Transverse colon (tissue), 4 donors: ENCODE results near the gene ANAPC4. TPM values are rescaled to one million over a fixed set of nuclear protein-coding genes. Genes with fewer than 3 reads are reported as not detected.

Experiments used
- DNase-seq: peaks from one replicate; pipeline ENCODE4 v3.0.0-alpha.2; 2019
- H3K27ac ChIP-seq, 4 donors: fragments of 200-600 bp; sonication (generic); 2 replicates each; pipeline ENCODE4 v1.5.1; 2016 to 2018; ENCODE audit warnings: inconsistent platforms in 4 of 4
- H3K27me3 ChIP-seq: fragments of 200-600 bp; sonication (generic); 2 replicates; pipeline ENCODE4 v1.5.1; 2017; ENCODE audit warnings: inconsistent platforms
- H3K36me3 ChIP-seq, 4 donors: fragments of 200-600 bp; sonication (generic); 2 replicates each; pipeline ENCODE4 v1.5.1; 2017 to 2019; ENCODE audit warnings: inconsistent platforms in 4 of 4
- H3K4me1 ChIP-seq, 4 donors: fragments of 200-600 bp; sonication (generic); 2 replicates each; pipeline ENCODE4 v1.5.1; 2017 to 2020; ENCODE audit warnings: inconsistent platforms in 4 of 4
- H3K4me3 ChIP-seq, 4 donors: fragments of 200-600 bp; sonication (generic); 1 replicate in 1 of 4; 2 replicates in 3 of 4; pipeline versions ENCODE4 v1.5.1 to v1.6.1; 2017 to 2019; ENCODE audit warnings: inconsistent platforms in 4 of 4
- H3K9me3 ChIP-seq, 2 donors: fragments of 200-600 bp; sonication (generic); 2 replicates each; pipeline ENCODE4 v1.5.1; 2017 to 2019; ENCODE audit warnings: inconsistent platforms in 2 of 2
- CTCF ChIP-seq, 5 experiments: fragments of 200-600 bp in 3 of 5; fragments of 450-650 bp in 2 of 5; sonication (generic) in 3 of 5; IDR thresholded peaks; 1 replicate in 2 of 5; 2 replicates in 3 of 5; pipeline ENCODE4 v1.5.1; 2016 to 2017; ENCODE audit warnings: antibody characterized with exemption in 5 of 5, inconsistent platforms in 3 of 5, mild to moderate bottlenecking in 2 of 5, moderate library complexity in 1 of 5
- EP300 ChIP-seq: sonication (generic); formaldehyde crosslinking; IDR thresholded peaks from one replicate; pipeline ENCODE4 v1.6.1; 2017; ENCODE audit warnings: antibody characterized with exemption, low read depth
- POLR2A ChIP-seq: fragments of 450-650 bp; IDR thresholded peaks from one replicate; pipeline ENCODE4 v1.6.1; 2016; ENCODE audit warnings: antibody characterized with exemption, mild to moderate bottlenecking, moderate library complexity
- POLR2AphosphoS5 ChIP-seq, 3 donors: sonication (generic); formaldehyde crosslinking; IDR thresholded peaks; one replicate each; pipeline ENCODE4 v1.6.1; 2016; ENCODE audit warnings: antibody characterized with exemption in 3 of 3
- WGBS, 2 donors: methylation state at CpG; one replicate each; pipeline ENCODE4 v1.1.5; 2018; ENCODE audit warnings: low coverage in 1 of 2; 5-methylcytosine and 5-hydroxymethylcytosine counted together
- in situ Hi-C, 4 donors: fragments of 200-750 bp; cut with MboI; loops; one replicate each; pipeline versions ENCODE4 v1.15.0 to v1.15.1; 2017; ENCODE audit warnings: low sequenced_read_pairs in 3 of 4, low pct_ligation_motif_present in 1 of 4, low pct_unique_long_range_greater_than_20kb in 1 of 4
- intact Hi-C: fragments of 100-400 bp; cut with DNase I; formaldehyde crosslinking; loops from one replicate; pipeline ENCODE4 v1.15.1; 2023; ENCODE audit warnings: low total_unique reads
- total RNA-seq, 4 donors: library from RNA; depleted of rRNA; stranded (reverse); fragments of >200 nt; gene quantifications; one replicate each; pipeline ENCODE4 v1.1.0, GENCODE V29; 2016

ANAPC4 gene
- total RNA-seq, 4 donors from 2014 or later = 27.7 to 48.0 (median 36.4) TPM

- no peak for DNase-seq
- Histone ChIP-seq H3K36me3 (no peaks in the 10 kb centered on the region), H3K27ac (no peak overlapping the region), H3K4me1 (peaks cover 0 to 11% (median 6%) of the 10 kb centered on the region in 4 donors), H3K4me3 (no peak overlapping the region), H3K27me3 (no peaks in the 10 kb centered on the region), H3K9me3 (no peaks in the 10 kb centered on the region)
- TF ChIP-seq POLR2AphosphoS5 (IDR thresholded peaks at IDR 0.05) = no peak
- no peak for TF ChIP-seq POLR2A
- no peak for TF ChIP-seq CTCF (IDR thresholded peaks at IDR 0.05)
- intact Hi-C loops (no loop called here), in situ Hi-C loops (loop anchor here (25.0 kb wide), 2 partner anchors 338 to 363 kb away; no protein-coding TSS in a partner anchor)
- 90 to 100% methylated on average over 1 to 9 of the region's 9 CpGs for WGBS, 2 donors
These were observed 47.6 kb downstream of the ANAPC4 start for GRCh38 chr4:25424539-25425228.

- intact Hi-C loops = no loop called here
- Histone ChIP-seq H3K4me1 (peaks cover 0 to 11% (median 6%) of the 10 kb centered on the region in 4 donors), H3K9me3 (no peaks in the 10 kb centered on the region), H3K27ac (no peak overlapping the region), H3K4me3 (no peak overlapping the region), H3K36me3 (no peaks in the 10 kb centered on the region), H3K27me3 (no peaks in the 10 kb centered on the region)
- TF ChIP-seq CTCF (IDR thresholded peaks at IDR 0.05) = no peak
- TF ChIP-seq POLR2AphosphoS5 (IDR thresholded peaks at IDR 0.05) = no peak
- TF ChIP-seq EP300 = no peak
- TF ChIP-seq POLR2A = no peak
- in situ Hi-C loops = loop anchor here (25.0 kb wide), 2 partner anchors 337 to 362 kb away; no protein-coding TSS in a partner anchor
- DNase-seq = no peak
- 61 to 89% methylated on average over 3 to 4 of the region's 4 CpGs for WGBS, 2 donors
These were observed 48.3 kb downstream of the ANAPC4 start for GRCh38 chr4:25425361-25425760.

GRCh38 chr4:25427871-25428270 is 50.8 kb downstream of the ANAPC4 start:
- in situ Hi-C loops = loop anchor here (25.0 kb wide), 2 partner anchors 334 to 359 kb away; no protein-coding TSS in a partner anchor

GRCh38 chr4:25430630-25431029 is 53.6 kb downstream of the ANAPC4 start:
- H3K4me1 ChIP-seq = no peaks in the 10 kb centered on the region
- H3K36me3 ChIP-seq = no peaks in the 10 kb centered on the region
- no peak for DNase-seq
- WGBS, 2 donors = 93% methylated on average over 5 of the region's 5 CpGs; no CpG with 5 or more reads in 1 of the 2 donors
- no peak overlapping the region for H3K27ac ChIP-seq
- in situ Hi-C loops = loop anchor here (25.0 kb wide), 2 partner anchors 332 to 357 kb away; no protein-coding TSS in a partner anchor
- intact Hi-C loops = no loop called here
- H3K4me3 ChIP-seq = no peak overlapping the region
- TF ChIP-seq POLR2AphosphoS5 (IDR thresholded peaks at IDR 0.05) (no peak), POLR2A (no peak), EP300 (no peak), CTCF (IDR thresholded peaks at IDR 0.05) (no peak)
- H3K27me3 ChIP-seq = no peaks in the 10 kb centered on the region
- H3K9me3 ChIP-seq = no peaks in the 10 kb centered on the region

More at GRCh38 chr4:25427871-25428270, 50.8 kb downstream of the ANAPC4 start:
- Histone ChIP-seq H3K9me3 (no peaks in the 10 kb centered on the region), H3K4me1 (no peaks in the 10 kb centered on the region), H3K4me3 (no peak overlapping the region), H3K36me3 (no peaks in the 10 kb centered on the region), H3K27me3 (no peaks in the 10 kb centered on the region), H3K27ac (no peak overlapping the region)
- intact Hi-C loops = no loop called here
- no peak for DNase-seq
- no peak for TF ChIP-seq EP300
- no peak for TF ChIP-seq POLR2A
- no peak for TF ChIP-seq CTCF (IDR thresholded peaks at IDR 0.05)
- no peak for TF ChIP-seq POLR2AphosphoS5 (IDR thresholded peaks at IDR 0.05)
- 90 to 100% methylated on average over 1 to 5 of the region's 5 CpGs for WGBS, 2 donors
